GM21381 (cell line): ENCODE data around the gene PKP3.
"Not testable (repeated sequence)": the region's sequence is repeated elsewhere in the genome, so short reads cannot be mapped to it uniquely, and the experiment has no call there.

ENCODE experiments used
- ATAC-seq: cut with Tn5 transposase; IDR thresholded peaks from one replicate; pipeline ENCODE4 v1.9.1; 2021; ENCODE audit warnings: mild to moderate bottlenecking, moderate library complexity; ENCODE audit not compliant: unreplicated experiment

PKP3 gene

DNA sequence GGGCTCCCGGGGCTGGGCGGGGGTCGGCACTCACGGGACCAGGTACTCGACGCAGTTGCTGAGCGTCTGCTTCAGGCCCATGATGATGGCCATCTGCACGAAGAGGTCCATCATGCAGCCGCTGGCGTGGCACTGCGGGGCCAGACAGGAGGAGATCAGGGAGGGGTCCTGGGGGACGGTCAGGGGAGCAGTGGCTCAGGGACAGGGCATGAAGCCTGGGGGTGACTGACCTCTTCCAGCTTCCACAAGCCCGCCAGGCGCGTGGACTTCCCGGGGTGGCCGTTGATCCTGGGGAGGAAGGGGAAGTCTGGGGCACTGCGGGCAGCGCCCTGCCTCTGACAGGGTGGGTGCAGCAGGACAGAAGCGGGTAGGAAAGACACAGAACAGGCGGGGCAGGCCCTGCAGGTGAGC lies 26.9 kb downstream of the PKP3 start:
- ATAC-seq = no peak

DNA sequence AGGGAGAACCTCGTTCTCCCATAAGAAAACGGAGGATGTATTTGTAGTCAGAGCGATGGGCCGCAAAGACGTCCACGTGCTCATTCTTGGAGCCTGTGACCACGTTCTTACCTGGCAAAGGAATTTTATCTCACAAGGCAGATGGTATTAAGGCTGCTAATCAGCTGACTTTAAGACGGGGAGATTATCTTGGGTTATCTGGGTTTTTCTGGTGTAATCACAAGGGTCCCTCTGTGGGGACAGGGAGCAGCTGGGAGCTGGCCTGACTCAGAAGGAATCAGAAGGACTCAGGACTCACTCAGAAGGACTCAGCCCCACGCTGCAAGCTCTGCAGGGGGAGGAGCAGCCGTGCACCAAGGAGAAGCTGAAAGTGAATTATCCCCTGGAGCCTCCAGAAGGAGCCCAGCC lies 28.2 kb downstream of the PKP3 start:
- no peak for ATAC-seq

DNA sequence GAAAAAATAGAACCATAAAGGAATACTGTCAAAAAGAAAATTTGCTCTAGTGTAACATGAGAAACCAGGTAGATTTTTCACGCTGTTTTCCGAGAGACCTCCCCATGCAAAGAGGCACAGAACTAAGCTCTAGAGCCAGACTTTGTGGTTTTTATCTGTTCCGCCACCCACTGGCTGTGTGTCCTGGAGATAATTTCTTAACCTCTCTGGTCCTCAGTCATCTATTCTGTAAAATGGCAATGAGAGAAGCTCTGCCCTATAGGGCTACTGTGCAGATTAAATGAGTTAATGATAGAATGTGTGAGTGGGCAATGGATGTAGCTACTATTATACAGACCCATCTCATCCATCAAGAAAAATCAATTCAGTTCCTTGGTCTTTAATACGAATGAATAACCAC lies 30.2 kb downstream of the PKP3 start:
- ATAC-seq = no peak

DNA sequence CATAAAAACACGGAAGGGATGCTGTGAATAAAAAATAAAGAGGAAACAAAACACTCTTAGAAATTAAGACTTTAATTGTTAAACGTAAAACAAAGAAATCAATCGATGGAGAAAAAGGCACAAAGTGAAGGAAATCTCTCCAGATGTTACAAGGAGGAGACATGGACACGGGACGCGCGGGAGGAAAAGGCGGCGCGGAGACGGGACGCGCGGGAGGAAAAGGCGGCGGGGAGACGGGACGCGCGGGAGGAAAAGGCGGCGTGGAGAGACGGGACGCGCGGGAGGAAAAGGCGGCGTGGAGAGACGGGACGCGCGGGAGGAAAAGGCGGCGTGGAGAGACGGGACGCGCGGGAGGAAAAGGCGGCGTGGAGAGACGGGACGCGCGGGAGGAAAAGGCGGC lies 30.8 kb downstream of the PKP3 start:
- ATAC-seq = not testable (repeated sequence)

DNA sequence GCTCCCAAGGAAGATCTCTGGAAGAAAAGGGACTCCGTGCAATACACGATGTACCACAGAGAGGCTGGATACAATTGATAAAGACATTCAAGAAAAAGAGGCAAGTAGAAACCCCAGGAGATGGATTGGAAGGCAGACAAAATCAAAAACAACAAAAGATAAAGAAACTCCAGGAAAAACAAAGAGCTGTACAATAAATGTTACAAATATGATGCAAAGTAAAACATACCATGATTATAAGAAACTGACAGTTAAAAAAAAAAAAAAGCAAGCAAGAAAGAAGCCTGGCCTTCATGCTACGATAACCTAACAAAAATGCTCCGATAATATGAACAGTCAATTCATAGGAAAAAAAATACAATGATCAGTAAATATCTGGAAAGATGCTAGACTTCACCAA lies 31.3 kb downstream of the PKP3 start:
- ATAC-seq = no peak

DNA sequence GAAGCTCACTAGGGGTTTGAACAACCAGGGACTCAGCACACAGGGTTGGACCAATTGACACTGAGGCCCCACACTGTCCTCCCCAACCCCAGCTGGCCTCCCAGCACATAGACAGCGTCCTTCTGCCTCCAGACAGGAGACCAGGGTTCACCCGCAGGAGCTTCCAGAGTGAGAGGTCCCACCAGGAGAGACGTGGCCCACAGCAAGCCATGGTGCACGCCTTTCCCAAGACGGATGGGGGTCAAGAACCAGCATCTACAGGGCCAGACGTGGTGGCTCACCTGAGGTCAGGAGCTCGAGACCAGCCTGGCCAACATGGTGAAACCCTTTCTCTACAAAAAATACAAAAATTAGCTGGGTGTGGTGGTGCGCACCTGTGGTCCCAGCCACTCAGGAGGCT lies 32.8 kb downstream of the PKP3 start:
- no peak for ATAC-seq

DNA sequence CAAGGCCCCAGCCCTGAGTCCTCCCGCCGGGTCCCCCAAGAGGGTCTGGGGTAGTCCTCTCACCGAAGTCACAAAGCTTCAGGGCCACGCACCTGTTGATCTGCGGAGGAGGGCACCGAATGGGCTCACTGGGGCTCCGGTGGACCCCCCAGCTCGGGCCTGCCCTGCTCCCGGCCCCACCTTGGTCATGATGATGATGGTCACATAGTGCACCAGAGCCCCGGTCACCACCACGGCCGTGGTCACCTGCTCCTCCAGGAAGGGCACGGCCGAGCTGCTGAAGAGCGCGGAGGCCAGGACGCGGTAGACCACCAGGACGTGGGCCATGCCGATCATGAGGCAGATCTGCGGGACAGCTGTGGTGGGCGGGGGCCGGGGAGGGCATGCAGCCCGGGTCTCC lies 34.3 kb downstream of the PKP3 start:
- no peak for ATAC-seq

DNA sequence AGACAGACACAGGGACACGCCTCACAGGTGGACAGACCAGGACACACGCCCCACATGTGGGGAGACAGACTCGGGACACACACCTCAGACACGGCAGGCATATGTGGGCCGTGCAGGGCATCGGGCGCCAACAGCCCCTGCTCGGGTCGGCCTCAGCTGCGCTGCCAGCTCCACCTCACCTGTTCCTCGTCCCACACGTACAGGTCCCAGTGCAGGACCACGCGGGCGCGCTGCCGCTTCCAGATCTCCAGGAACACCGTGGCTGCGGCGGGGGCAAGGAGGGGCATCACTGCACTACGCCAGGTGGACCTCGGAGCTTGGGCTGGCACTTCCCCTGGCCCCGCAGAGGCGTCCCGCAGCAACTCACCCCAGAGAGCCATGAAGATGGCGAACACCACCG lies 35.4 kb downstream of the PKP3 start:
- no peak for ATAC-seq

DNA sequence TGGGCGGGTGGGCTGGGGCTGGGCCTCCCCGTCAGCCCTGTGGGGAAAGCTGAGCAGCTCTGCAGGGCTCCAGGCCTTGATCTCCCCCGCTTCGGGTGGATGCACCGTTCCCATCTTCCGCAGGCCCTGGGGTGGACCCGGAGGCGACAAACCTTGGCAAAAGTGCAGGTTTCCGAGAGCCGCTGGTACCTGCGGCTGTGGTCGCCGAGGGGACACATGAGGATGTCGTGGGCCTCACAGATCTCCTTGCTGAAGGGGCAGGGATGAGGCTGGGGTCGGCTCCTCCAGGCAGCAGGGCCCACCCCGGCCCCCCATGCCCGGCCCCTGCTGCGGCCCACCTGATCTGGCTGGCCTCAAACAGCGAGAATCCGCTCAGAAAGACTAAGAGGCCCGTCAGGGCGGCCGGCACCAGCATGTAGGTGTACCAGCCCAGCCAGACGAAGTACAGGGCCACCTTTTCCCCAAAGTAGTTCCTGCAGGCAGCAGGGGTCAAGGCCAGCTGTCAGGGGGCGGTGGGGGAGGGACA lies 36.0 kb downstream of the PKP3 start:
- no peak for ATAC-seq

DNA sequence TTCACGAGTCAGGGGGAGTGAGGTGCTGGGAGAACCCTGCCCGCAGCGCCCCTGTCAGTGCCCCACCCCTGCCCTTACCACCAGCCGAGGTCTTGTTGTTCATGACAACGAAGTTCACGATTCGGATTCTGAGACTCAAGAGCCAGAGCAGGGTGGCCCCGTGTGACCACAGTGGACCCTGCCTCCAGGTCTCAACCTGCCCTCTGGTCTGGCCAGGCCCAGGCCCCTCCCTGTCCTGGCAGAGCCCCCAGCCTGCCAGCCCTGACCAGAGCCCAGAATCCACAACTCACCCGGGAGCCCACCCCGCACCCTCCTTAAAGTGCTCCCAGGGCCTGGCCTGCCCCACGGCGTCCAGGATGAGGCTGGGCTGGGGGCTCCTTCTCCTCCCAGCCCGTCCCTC lies 37.9 kb downstream of the PKP3 start:
- ATAC-seq = no peak

DNA sequence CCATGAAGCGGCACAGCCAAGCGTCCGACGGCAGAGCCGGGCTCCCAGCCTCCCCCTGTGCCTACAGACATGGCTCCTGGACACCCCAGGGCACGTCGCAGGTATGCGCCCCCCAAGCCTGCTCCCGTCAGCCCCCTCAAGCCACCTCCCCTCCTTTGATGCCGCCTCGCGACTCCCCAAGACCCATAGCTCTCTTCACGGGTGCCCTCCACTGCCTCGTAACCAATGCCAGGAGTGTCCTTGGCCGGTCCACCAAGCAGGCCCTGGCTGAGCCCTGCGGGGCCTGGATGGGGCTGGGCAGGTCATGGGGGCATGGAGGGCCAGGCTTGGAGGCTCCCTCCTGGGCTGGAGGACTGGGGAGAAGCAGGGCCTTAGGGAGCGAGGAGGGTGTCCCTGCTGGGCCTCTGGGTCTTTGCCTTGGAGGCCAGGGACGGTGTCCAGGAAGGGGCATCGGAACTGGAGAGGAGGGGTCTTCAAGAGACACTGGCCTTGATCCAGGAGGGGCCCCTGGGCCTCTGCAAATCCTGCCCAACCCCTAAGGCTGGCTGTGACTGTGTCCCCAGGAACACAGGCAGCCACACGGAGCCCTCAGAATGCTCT lies 38.6 kb downstream of the PKP3 start:
- no peak for ATAC-seq

DNA sequence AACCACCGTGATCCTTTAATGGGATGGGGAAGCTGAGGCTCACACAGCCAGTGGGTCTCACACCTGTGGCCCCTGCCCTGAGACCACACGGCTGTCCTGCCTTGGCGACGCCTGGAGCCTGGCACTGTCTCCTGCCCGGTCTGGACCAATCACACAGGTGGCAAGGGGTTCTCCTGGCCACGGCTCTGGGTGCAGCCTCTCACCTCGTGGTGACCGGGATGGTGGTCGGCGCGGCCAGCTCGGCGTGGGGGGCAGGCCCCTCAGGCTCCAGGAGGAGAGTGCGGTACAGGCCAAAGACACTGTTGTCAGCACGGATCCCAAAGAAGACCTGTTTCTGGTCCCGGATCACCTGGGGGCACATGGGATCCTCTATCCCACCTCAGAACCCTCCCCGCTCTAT lies 39.1 kb downstream of the PKP3 start:
- no peak for ATAC-seq

DNA sequence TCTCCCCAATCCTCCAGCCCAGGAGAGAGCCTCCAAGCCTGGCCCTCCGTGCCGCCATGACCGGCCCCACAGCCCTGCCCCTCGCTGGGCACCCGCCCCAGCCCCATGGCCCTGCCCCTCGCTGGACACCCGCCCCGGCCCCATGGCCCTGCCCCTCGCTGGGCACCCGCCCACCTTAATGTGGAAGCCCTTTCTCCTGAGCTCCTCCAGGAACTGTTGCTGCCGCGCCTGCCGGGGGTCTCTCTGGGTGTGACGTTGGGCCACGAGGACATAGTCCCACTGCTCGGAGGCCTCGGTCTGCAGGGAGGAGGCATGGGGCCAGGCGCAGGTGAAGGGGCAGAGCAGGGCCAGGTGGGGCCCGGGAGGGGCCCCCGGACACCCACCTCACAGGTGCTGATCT lies 39.6 kb downstream of the PKP3 start:
- ATAC-seq = no peak

DNA sequence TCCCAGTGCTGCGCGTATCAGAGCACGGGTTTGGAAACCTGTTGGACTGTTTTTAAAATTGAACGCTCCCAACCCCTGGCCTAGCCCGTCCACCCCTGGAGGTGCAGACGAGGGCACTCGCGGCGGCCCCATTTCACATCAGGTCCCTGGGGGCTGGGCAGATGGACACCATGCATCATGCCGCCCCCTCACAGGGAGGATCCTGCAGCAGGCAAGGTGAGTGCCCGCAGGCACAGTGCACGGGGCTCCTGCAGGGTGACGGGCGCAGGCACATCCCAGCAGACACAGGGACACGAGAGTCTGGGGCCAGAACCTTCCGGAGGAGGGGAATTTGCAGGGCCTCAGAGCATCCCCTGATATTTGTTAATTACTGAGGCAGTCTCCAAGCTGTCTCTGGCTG lies 40.5 kb downstream of the PKP3 start:
- ATAC-seq = no peak

DNA sequence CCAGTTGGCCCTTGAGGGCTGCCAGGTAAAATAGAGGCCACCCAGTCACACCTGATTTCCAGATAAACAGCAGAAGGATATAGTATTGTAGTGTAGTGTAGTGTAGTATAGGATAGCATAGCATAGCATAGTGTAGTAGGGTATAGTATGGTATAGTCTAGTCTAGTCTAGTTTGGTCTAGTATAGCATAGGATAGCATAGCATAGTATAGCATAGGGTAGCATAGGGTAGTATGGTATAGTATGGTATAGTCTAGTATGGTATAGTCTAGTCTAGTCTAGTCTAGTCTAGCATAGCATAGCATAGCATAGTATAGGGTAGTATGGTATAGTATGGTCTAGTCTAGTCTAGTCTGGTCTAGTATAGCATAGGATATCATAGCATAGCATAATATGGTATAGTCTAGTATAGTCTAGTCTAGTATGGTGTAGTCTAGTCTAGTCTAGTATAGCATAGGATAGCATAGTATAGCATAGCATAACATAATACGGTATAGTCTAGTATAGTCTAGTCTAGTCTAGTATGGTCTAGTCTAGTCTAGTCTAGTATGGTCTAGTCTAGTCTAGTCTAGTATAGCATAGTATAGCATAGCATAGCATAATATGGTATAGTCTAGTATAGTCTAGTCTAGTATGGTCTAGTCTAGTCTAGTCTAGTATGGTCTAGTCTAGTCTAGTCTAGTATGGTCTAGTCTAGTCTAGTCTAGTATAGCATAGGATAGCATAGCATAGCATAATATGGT lies 41.2 kb downstream of the PKP3 start:
- ATAC-seq = not testable (repeated sequence)

DNA sequence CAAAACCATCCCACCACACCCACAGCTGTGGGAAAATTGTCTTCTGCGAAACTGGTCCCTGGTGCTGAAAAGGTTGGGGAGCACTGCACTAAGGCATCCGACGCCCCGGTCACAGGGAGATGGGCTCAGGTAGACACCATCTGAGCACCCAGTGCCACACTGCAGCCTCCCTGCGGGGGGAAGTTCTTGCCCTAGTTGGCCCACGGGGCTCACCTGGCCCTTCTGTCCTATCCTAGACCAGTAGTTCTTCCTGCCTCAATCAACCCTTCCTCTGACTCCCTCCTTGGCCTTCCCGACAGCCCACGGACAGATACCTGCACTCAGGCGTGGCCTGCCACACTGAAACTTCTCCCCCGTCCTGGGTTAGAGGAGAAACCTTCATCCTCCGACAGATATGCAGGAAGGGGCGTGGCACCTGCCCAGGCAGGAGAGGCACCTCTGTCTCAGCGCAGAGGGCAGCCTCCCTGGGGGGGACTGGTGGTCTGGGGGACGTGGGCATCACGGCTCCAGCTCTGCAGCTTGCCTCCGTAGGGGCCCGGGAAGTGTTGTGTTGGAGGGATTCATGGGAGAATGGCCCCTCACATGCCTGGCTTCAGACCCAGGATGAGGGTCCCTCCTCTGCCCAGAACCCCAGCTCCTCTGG lies 43.3 kb downstream of the PKP3 start:
- no peak for ATAC-seq

DNA sequence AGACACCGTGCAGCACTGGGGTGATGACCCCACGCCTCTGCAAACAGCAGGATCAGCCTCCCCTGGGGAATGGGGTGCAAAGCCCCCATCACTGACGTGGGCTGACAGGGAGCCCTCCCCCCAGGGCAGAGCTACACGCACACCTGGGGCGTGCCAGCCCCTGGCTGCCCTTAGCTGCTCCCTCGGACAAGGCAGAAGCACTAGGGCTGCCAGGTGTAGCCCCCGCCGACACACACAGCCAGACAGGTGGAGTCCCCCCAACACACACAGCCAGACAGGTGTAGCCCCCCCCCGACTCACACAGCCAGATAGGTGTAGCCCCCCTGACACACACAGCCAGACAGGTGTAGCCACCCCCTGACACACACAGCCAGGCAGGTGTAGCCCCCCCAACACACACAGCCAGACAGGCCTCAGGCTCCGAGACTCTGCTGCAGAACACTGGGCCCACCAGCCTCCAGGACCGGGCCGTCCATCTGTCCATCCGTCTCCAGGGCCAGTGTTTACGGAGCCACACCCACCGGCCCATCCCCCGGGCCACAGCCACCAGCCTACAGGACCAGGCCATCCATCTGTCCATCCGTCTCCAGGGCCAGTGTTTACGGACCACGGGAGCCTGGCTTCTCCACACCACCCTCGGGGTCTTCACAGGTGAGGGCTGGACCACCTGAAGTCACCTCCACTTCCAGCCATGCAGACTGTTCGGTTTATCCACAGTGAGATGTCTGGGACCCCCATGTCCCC lies 44.3 kb downstream of the PKP3 start:
- no peak for ATAC-seq

DNA sequence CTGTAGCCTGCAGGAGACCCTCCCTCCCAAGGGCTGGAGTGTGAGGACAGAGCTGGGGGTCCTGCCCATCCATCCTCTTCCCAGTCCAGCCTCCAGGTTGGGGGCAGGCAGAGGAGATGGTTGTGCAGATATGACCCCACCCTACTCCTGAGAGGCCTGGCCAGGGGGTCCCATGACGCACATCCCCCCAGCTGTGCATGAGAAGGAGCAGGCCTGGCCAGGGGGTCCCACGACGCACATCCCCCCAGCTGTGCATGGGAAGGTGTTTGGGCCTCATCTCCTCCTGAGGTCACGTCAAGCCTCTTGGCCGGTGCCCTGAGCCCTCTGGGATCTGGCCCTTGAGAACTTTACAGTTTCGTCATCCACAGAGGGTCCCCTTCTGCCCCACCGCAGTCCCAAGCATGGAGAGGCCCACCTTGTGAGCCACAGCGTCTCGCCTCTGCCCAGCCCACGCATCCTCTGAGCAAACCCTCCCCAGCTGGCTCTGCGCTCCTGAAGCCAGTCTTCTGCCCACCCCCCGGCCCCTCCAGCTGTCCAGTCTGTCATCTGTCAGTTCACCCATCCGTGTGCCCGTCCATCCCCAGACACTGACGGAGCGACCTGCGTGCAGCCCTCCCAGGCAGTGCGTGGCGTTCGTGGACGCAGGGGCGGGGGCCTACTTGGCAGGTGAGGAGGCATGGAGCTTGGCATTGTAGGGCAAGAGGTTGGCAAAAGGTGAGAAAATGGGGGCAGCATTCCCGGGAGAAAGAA lies 45.5 kb downstream of the PKP3 start:
- ATAC-seq = no peak

DNA sequence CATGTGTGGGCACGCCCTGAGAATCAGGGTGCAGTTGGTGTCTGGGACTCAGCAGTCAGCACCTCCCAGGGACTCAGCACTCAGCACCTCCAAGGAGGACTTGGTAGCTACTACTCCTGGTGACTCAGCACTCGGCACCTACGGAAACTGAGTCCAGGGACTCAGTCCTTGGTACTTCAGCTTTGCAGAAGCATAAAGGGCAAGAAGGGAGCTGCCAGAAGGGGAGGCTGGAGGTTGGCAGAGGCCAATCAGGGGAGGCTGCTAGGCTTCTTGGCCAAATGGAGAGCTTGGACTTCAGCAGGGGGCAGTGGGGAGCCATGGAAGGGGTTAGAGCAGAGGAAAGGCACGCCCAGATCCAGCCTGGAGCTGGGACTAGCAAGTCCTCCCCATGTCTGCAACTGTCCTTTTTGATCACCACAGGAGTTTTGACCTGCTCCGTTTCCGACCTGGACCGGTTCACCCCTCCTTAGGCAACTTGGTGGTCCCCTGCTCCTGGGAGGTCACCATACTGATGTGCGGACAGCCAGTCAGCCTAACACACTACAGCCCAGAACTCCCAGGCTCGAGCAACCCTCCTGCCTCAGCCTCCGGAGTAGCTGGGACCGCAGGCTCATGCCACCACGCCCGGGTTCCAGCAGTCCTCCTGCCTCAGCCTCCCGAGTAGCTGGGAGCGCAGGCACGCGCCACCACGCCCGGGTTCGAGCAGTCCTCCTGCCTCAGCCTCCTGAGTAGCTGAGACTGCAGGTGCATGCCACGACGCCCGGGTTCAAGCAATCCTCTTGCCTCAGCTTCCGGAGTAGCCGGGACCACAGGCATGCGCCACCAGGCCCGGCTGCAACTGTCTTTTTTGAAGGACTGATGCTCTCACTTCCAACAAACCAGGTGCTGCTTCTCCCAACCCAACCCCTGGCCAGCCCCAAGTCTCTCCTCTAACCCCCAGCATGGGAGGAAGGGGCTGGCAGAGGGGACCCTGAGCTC lies 46.3 kb downstream of the PKP3 start:
- no peak for ATAC-seq

DNA sequence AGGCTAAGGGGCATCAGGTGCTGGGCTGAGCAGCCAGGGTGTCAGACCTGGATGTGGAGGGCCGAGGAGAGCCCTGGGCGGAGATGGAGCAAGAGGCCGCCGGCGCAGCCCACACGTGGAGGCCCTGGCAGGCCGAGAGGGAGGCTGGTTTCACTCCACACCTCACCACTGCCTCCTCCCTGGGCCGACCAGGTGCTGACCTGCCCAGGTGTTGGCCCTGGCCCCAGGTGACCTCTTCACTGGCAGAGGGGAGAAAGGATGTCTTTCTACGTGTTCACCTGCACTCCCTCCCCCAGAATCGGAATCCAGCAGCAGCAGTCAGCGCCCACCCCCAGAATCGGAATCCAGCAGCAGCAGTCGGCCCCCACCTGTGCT lies 47.0 kb downstream of the PKP3 start:
- ATAC-seq = no peak
